DOHH2 (cell line): ENCODE results near the gene CRISPLD2.

Experiments used
- H3F3A ChIP-seq: fragments of 200-600 bp; sonication (generic), shearing (Covaris generic); 2 replicates; pipeline ENCODE4 v1.6.0; 2016; ENCODE audit warnings: antibody characterized with exemption, mild to moderate bottlenecking; ENCODE audit not compliant: control insufficient read depth, insufficient read depth
- H3K27ac ChIP-seq: fragments of 200-600 bp; sonication (generic); 2 replicates; pipeline ENCODE4 v1.5.1; 2014; ENCODE audit warnings: low read depth, mild to moderate bottlenecking, low read length, moderate library complexity
- H3K27me3 ChIP-seq: fragments of 200-600 bp; sonication (generic); 2 replicates; pipeline ENCODE4 v1.6.1; 2014; ENCODE audit warnings: mild to moderate bottlenecking, low read length, mixed read lengths; ENCODE audit not compliant: control insufficient read depth
- H3K36me3 ChIP-seq: fragments of 200-600 bp; sonication (generic); 2 replicates; pipeline ENCODE4 v1.6.1; 2014; ENCODE audit warnings: mild to moderate bottlenecking, low read length, moderate library complexity, mixed read lengths; ENCODE audit not compliant: control insufficient read depth
- H3K4me1 ChIP-seq: fragments of 200-600 bp; sonication (generic); 2 replicates; pipeline ENCODE4 v1.6.1; 2014; ENCODE audit warnings: mild to moderate bottlenecking, low read length, mixed read lengths; ENCODE audit not compliant: control insufficient read depth
- H3K4me2 ChIP-seq: fragments of 200-600 bp; sonication (generic); 2 replicates; pipeline ENCODE4 v1.6.0; 2014; ENCODE audit warnings: mild to moderate bottlenecking, low read length, moderate library complexity
- H3K4me3 ChIP-seq: fragments of 200-600 bp; sonication (generic); 2 replicates; pipeline ENCODE4 v1.5.1; 2014; ENCODE audit warnings: mild to moderate bottlenecking, low read length, mixed read lengths
- H3K79me2 ChIP-seq: fragments of 200-600 bp; sonication (generic); 2 replicates; pipeline ENCODE4 v1.6.1; 2014; ENCODE audit warnings: mild to moderate bottlenecking, low read length, mixed read lengths; ENCODE audit not compliant: control insufficient read depth
- H3K9me2 ChIP-seq: fragments of 200-600 bp; sonication (generic); replicated peaks from 2 replicates; pipeline ENCODE4 v1.6.1; 2014; ENCODE audit warnings: mild to moderate bottlenecking, low read length, mixed read lengths; ENCODE audit not compliant: control insufficient read depth
- H3K9me3 ChIP-seq: fragments of 200-600 bp; sonication (generic); 2 replicates; pipeline ENCODE4 v1.6.1; 2014; ENCODE audit warnings: antibody characterized with exemption, low read length, mixed read lengths; ENCODE audit not compliant: control insufficient read depth, insufficient read depth
- H4K20me1 ChIP-seq: fragments of 200-600 bp; sonication (generic); 2 replicates; pipeline ENCODE4 v1.6.0; 2014; ENCODE audit warnings: low read depth, mild to moderate bottlenecking, antibody characterized with exemption, low read length, moderate library complexity; ENCODE audit not compliant: control insufficient read depth, insufficient read depth
- CTCF ChIP-seq: fragments of 200-600 bp; sonication (generic); IDR thresholded peaks from one replicate; pipeline ENCODE4 v1.5.1; 2014; ENCODE audit warnings: antibody characterized with exemption, mild to moderate bottlenecking, low read depth, low read length; ENCODE audit not compliant: poor library complexity, severe bottlenecking
- EZH2phosphoT487 ChIP-seq: fragments of 200-600 bp; sonication (generic); IDR thresholded peaks from 2 replicates; pipeline ENCODE4 v1.6.1; 2017; ENCODE audit warnings: borderline replicate concordance, mild to moderate bottlenecking, antibody characterized with exemption, low read length, moderate library complexity, mixed read lengths

The CRISPLD2 gene

GRCh38 chr16:84875846-84876245, 56.1 kb downstream of the CRISPLD2 start:
- no peak for TF ChIP-seq EZH2phosphoT487
- no peak for TF ChIP-seq CTCF

GRCh38 chr16:84876873-84877606, 57.3 kb downstream of the CRISPLD2 start:
- H3K36me3 ChIP-seq, result no peaks in the 10 kb centered on the region
- TF ChIP-seq EZH2phosphoT487 (no peak), CTCF (no peak)
- no peak overlapping the region for H3K27ac ChIP-seq

More at GRCh38 chr16:84875846-84876245, 56.1 kb downstream of the CRISPLD2 start:
- Histone ChIP-seq H3K27me3 (peaks cover 9% of the 10 kb centered on the region; the same call in 1 of the 2 replicates), H3K79me2 (no peaks in the 10 kb centered on the region), H3K27ac (no peak overlapping the region), H3K4me2 (no peak overlapping the region), H3K4me1 (no peaks in the 10 kb centered on the region), H3K36me3 (no peaks in the 10 kb centered on the region), H3K9me2 (no peaks in the 10 kb centered on the region), H3F3A (no peaks in the 10 kb centered on the region), H4K20me1 (no peaks in the 10 kb centered on the region), H3K9me3 (no peaks in the 10 kb centered on the region), H3K4me3 (no peak overlapping the region)

GRCh38 chr16:84878770-84879169, 59.0 kb downstream of the CRISPLD2 start:
- H3K9me3 ChIP-seq, result no peaks in the 10 kb centered on the region
- H3K9me2 ChIP-seq, result no peaks in the 10 kb centered on the region
- no peaks in the 10 kb centered on the region for H3F3A ChIP-seq
- no peaks in the 10 kb centered on the region for H3K4me1 ChIP-seq
- no peaks in the 10 kb centered on the region for H3K36me3 ChIP-seq
- no peak for TF ChIP-seq CTCF
- no peak for TF ChIP-seq EZH2phosphoT487
- H3K79me2 ChIP-seq, result no peaks in the 10 kb centered on the region
- H3K27me3 ChIP-seq, result 0 out of 2 replicates have a peak, but pooled peaks cover 5% of the 10 kb centered on the region
- H3K27ac ChIP-seq, result no peak overlapping the region
- H3K4me2 ChIP-seq, result no peak overlapping the region
- no peaks in the 10 kb centered on the region for H4K20me1 ChIP-seq
- H3K4me3 ChIP-seq, result no peak overlapping the region

More at GRCh38 chr16:84876873-84877606, 57.3 kb downstream of the CRISPLD2 start:
- H3K4me2 ChIP-seq, result no peak overlapping the region
- no peaks in the 10 kb centered on the region for H3K79me2 ChIP-seq
- peaks cover 8% of the 10 kb centered on the region; the same call in 1 of the 2 replicates for H3K27me3 ChIP-seq
- no peaks in the 10 kb centered on the region for H3F3A ChIP-seq
- no peaks in the 10 kb centered on the region for H3K4me1 ChIP-seq
- H4K20me1 ChIP-seq, result no peaks in the 10 kb centered on the region
- no peaks in the 10 kb centered on the region for H3K9me3 ChIP-seq
- no peaks in the 10 kb centered on the region for H3K9me2 ChIP-seq
- no peak overlapping the region for H3K4me3 ChIP-seq
